Epithelial cell of esophagus (primary cell): ENCODE measurements around the gene MACROD2.

Experiments used
- DNase-seq: peaks from one replicate; pipeline ENCODE4 v3.0.0; 2010; ENCODE audit warnings: low read depth
- H3K4me3 ChIP-seq: 2 replicates; pipeline ENCODE4 v1.5.1; 2011; ENCODE audit warnings: mild to moderate bottlenecking, low read length, control low read depth
- CTCF ChIP-seq: IDR thresholded peaks from 2 replicates; pipeline ENCODE4 v1.5.1; 2011; ENCODE audit warnings: low read depth, mild to moderate bottlenecking, low read length, control low read depth, inconsistent platforms; ENCODE audit not compliant: insufficient read depth; ENCODE audit errors: missing control alignments

MACROD2 gene

GRCh38 chr20:14888134-14888533 lies 892.8 kb downstream of the MACROD2 start:
- no peak overlapping the region for H3K4me3 ChIP-seq
- TF ChIP-seq CTCF: no peak
- DNase-seq: no peak

GRCh38 chr20:14889496-14890255 lies 894.4 kb downstream of the MACROD2 start:
- no peak for DNase-seq
- TF ChIP-seq CTCF: no peak

GRCh38 chr20:14890713-14891112 lies 895.4 kb downstream of the MACROD2 start:
- H3K4me3 ChIP-seq: no peak overlapping the region
- no peak for TF ChIP-seq CTCF
- no peak for DNase-seq

More at GRCh38 chr20:14889496-14890255, 894.4 kb downstream of the MACROD2 start:
- H3K4me3 ChIP-seq: no peak overlapping the region

GRCh38 chr20:14892782-14893181 lies 897.5 kb downstream of the MACROD2 start:
- no peak for TF ChIP-seq CTCF
- H3K4me3 ChIP-seq: no peak overlapping the region
- DNase-seq: no peak

- no peak overlapping the region for H3K4me3 ChIP-seq
- DNase-seq: no peak
- no peak for TF ChIP-seq CTCF
Observed at GRCh38 chr20:14896569-14896968, 901.3 kb downstream of the MACROD2 start.

- no peak for TF ChIP-seq CTCF
- no peak for DNase-seq
- no peak overlapping the region for H3K4me3 ChIP-seq
Observed at GRCh38 chr20:14897608-14898007, 902.3 kb downstream of the MACROD2 start.

GRCh38 chr20:14902432-14903089 lies 907.2 kb downstream of the MACROD2 start:
- no peak overlapping the region for H3K4me3 ChIP-seq
- no peak for TF ChIP-seq CTCF
- DNase-seq: no peak
